GM18502 (cell line): ENCODE measurements around the gene EIF5AL1.
"Not testable (repeated sequence)": the region's sequence is repeated elsewhere in the genome, so short reads cannot be mapped to it uniquely, and the experiment has no call there.

Experiments
- ATAC-seq: cut with Tn5 transposase; IDR thresholded peaks from one replicate; pipeline ENCODE4 v1.9.1; 2021; ENCODE audit warnings: mild to moderate bottlenecking; ENCODE audit not compliant: unreplicated experiment, poor library complexity

Gene EIF5AL1

GRCh38 chr10:79484476-79484875, 27.9 kb upstream of the EIF5AL1 start:
- no peak for ATAC-seq

DNA sequence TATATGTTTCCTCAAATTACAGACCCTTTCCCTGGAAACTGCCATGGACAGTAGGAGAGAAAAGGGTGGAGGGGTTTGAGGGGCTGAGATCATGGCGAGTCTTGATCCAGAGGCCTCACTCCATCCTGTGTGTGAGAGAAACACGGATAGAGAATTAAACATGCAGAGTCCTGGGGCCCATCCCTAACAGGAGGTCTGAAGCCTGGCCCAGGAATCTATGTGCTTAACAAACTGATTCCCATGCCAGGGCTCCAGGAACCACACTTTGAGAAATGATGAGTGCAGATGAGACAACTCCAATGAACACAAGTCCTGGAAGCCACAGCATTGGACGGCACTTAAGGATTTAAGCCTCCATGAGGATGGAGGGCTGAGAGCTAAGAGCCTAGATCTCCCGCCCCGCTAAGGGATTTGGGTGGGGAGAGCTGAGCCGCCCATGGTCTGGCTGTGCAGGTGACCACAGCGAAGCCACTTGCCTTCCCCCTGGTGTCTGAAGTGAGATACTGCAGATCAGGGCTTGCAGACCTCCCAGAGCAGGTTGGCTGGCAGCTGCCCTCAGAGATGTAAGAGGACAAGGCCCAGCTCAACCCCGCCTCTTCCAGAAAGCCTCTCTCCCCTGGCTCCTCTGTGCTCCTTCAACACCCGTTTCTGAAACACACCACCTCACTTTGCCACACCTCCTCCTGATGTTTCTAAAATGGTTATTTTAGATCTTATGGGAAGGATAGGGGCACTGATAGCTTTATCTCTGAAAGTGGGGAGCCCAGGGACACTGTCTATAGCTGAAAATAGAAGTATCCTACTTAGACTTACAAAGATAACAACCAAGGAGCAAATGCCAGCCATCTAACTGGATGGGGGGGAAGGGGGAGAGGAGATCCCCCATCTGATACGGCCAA, 24.8 kb upstream of the EIF5AL1 start:
- ATAC-seq = peak; percentile 82

DNA sequence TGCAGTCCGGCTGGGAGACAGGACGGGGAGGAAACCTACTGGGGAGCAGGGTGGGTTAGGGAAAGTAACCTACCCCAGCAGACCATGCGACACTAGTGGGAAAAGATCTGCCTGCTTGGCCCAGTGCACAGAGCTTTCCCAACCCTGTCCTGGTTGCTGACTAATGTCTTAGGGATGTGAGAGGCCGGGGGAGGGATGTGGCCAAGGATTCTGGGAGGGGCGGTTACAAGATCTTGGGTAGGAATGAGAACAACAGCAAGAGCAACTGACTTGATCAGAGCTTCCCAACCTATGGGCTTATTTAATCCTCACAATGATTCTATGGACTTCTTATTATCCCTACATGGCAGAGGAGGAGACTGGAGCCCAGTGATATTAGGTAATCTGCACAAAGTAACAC, 24.0 kb upstream of the EIF5AL1 start:
- ATAC-seq = no peak

DNA sequence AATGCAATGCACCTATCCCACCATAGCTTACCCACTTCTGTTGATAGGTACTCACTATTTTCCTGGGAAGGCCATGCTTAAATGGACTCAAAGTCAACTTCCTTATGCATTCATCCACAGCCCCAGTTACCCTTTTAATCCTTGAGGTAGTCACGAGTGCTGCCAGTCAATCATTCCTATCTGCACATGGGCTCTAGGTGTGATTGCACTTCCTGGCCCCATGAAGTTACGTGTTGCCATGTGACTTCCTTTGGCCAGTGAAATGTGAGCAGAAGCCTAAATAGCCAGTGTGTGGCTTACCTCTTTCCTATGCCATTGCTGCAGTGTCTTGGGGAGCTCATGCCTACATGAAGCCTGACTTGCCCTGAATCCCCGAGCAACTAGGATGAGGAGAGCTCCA, 23.5 kb upstream of the EIF5AL1 start:
- ATAC-seq = no peak

GRCh38 chr10:79490400-79491142, 21.8 kb upstream of the EIF5AL1 start:
- ATAC-seq = no peak

DNA sequence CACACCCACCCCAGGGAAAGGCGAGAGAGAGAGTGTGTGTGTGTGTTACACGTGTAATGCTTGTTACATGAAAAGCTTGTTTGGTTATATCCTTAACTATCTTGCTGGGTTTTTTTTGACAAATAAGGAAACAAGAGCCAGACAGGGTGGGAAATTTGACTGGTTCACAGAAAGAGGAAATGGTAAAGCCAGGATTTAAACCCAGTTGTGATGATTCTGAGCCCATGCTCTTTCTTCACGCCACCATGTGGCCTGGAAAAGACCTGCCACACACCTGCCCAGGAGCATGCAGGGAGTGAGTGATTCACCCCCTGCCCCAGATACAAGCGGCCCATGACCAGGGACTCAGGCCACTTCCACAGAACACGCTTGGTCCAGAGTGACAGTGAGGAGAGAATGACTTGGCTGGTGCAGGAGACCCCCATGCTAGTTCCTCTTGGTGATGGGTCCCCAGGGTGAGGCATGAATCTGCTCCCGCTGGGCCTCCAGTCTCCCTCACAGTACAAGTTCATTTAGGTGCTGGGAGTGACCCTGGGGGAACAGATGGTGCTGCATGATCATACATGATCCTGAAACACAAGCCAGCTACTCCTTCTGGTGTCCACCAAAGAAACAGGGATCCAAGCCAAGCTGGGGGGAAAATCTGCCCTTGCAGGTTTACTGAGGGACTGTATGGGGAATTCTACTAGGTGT, 21.0 kb upstream of the EIF5AL1 start:
- ATAC-seq = no peak

GRCh38 chr10:79492256-79492655, 20.1 kb upstream of the EIF5AL1 start:
- no peak for ATAC-seq

DNA sequence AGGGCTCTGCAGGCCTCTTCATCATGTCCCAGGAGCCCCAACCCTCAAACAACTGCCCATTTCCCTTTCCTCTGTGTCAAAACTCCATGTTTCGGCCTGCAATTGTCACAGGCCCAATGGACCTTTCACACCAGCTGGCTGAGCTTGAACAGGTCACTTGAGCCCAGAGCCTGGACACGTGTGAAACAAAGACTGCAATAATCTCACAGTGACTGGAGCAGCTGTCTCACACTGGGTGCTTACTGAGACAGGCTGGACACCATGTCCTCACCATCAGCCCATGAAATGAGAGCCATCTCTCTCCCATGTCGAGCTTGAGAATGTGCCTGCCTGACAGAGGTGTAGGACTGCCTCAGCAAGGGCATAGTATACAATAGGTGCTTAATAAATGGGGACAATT, 19.5 kb upstream of the EIF5AL1 start:
- ATAC-seq = no peak

- ATAC-seq = no peak
These were observed 18.5 kb upstream of the EIF5AL1 start for GRCh38 chr10:79493806-79494205.

GRCh38 chr10:79494871-79495705, 17.2 kb upstream of the EIF5AL1 start:
- ATAC-seq = no peak

- no peak for ATAC-seq
These were observed 16.5 kb upstream of the EIF5AL1 start for GRCh38 chr10:79495791-79496190.

GRCh38 chr10:79496896-79497295, 15.4 kb upstream of the EIF5AL1 start:
- no peak for ATAC-seq

DNA sequence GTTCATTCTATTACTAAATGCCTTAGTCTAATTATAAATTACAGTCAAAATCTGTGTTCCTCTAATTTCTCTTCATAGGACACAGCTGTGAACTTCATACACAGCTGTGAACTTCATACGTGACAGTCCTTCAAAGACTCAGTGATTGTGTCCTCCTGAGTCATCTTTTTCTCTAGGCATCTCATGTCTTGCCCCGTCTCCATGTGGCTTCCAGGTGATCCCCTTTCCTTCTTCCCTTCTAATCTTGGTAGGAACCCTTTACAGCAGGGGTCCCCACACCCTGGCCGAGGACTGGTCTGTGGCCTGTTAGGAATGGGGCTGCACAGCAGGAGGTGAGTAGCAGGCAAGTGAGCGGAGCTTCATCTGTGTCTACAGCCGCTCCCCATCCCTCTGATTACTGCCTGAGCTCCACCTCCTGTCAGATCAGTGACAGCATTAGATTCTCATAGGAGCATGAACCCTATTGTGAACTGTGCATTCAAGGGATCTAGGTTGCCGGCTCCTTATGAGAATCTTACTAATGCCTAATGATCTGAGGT, 14.0 kb upstream of the EIF5AL1 start:
- ATAC-seq = no peak

GRCh38 chr10:79502561-79503309, 9.6 kb upstream of the EIF5AL1 start:
- no peak for ATAC-seq

GRCh38 chr10:79503787-79504186, 8.5 kb upstream of the EIF5AL1 start:
- not testable (repeated sequence) for ATAC-seq

GRCh38 chr10:79504483-79504882, 7.8 kb upstream of the EIF5AL1 start:
- ATAC-seq = not testable (repeated sequence)

DNA sequence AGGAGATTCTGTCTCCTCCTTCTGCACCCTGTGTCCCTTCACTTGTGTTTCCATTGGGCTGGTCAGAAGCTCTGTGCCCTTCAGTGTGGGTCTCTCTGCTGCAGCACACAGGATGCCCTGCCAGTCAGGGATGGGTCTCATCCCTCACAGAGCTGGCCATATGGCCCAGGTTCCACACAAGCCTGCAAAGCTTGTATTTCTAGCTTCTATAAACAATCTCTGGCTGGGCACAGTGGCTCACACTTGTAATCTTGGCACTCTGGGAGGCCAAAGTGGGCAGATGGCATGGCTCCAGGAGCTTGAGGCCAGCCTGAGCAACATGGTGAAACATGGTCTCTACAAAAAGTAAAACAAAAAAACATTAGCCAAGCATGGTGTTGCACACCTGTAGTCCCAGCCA, 7.0 kb upstream of the EIF5AL1 start:
- not testable (repeated sequence) for ATAC-seq

- no peak for ATAC-seq
These were observed 6.5 kb upstream of the EIF5AL1 start for GRCh38 chr10:79505829-79506228.
